HEK293 (cell line): ENCODE results near the gene SYDE2.

Source experiments
- CTCF ChIA-PET: fragments of 350-600 bp; formaldehyde crosslinking; extraction: SDS; loops from one replicate; lab custom pipeline; 2021; ENCODE audit warnings: antibody characterized with exemption; lab: Yijun Ruan, JAX
- POLR2A ChIA-PET: fragments of 300-600 bp; formaldehyde crosslinking; extraction: SDS; loops from one replicate; lab custom pipeline; 2020; ENCODE audit warnings: antibody characterized with exemption, inconsistent platforms; lab: Yijun Ruan, JAX
- H3K27ac ChIP-seq: fragments of 200-500 bp; sonication (Bioruptor generic); 2 replicates; pipeline ENCODE4 v1.5.1; 2014; ENCODE audit warnings: low read depth, low read length, control low read depth, inconsistent platforms; ENCODE audit errors: extremely low read depth
- H3K36me3 ChIP-seq, 2 experiments: fragments of 200-500 bp in 1 of 2; sonication (Bioruptor generic) in 1 of 2; 1 replicate in 1 of 2; 2 replicates in 1 of 2; pipeline ENCODE4 v1.5.1; 2014 to 2017; ENCODE audit warnings: inconsistent platforms in 2 of 2, low read length in 2 of 2; ENCODE audit not compliant: control insufficient read depth in 2 of 2, insufficient read depth in 1 of 2
- H3K4me1 ChIP-seq: fragments of 200-500 bp; sonication (Bioruptor generic); 2 replicates; pipeline ENCODE4 v1.5.1; 2014; ENCODE audit warnings: mild to moderate bottlenecking, low read length, inconsistent platforms; ENCODE audit not compliant: control insufficient read depth, insufficient read depth
- H3K4me3 ChIP-seq: 2 replicates; pipeline ENCODE4 v1.5.1; 2011; ENCODE audit warnings: low read depth, mild to moderate bottlenecking, control low read depth, low read length, moderate library complexity
- H3K9me3 ChIP-seq: fragments of 200-500 bp; sonication (Bioruptor generic); 2 replicates; pipeline ENCODE4 v1.5.1; 2014; ENCODE audit warnings: low read depth, low read length, inconsistent platforms; ENCODE audit not compliant: control insufficient read depth, insufficient read depth
- FEZF1 ChIP-seq: fragments of 450-650 bp; formaldehyde crosslinking; IDR thresholded peaks from 2 replicates; pipeline ENCODE4 v1.5.1; 2016; ENCODE audit warnings: missing biosample characterization, missing genetic modification characterization
- GLIS1 ChIP-seq: fragments of 450-650 bp; formaldehyde crosslinking; IDR thresholded peaks from 2 replicates; pipeline ENCODE4 v1.5.1; 2016; ENCODE audit warnings: missing biosample characterization, missing genetic modification characterization
- GLIS2 ChIP-seq: fragments of 450-650 bp; formaldehyde crosslinking; IDR thresholded peaks from 2 replicates; pipeline ENCODE4 v1.5.1; 2016; ENCODE audit warnings: missing biosample characterization, missing genetic modification characterization
- KLF16 ChIP-seq: fragments of 450-650 bp; formaldehyde crosslinking; IDR thresholded peaks from 2 replicates; pipeline ENCODE4 v1.5.1; 2017; ENCODE audit warnings: missing biosample characterization, missing genetic modification characterization
- RBAK ChIP-seq: fragments of 450-650 bp; formaldehyde crosslinking; IDR thresholded peaks from 2 replicates; pipeline ENCODE4 v1.5.1; 2016; ENCODE audit warnings: missing biosample characterization, missing genetic modification characterization
- SCRT2 ChIP-seq: fragments of 450-650 bp; formaldehyde crosslinking; IDR thresholded peaks from 2 replicates; pipeline ENCODE4 v1.5.1; 2016; ENCODE audit warnings: missing biosample characterization, missing genetic modification characterization
- TCF7L2 ChIP-seq: IDR thresholded peaks from 2 replicates; pipeline ENCODE4 v1.6.1; 2011; ENCODE audit warnings: low read depth, mild to moderate bottlenecking, inconsistent platforms, low read length, moderate library complexity, borderline replicate concordance
- TRIM28 ChIP-seq: IDR thresholded peaks from 2 replicates; pipeline ENCODE4 v1.6.1; 2011; ENCODE audit warnings: low read length, control low read depth, borderline replicate concordance
- YY2 ChIP-seq: fragments of 450-650 bp; formaldehyde crosslinking; IDR thresholded peaks from 2 replicates; pipeline ENCODE4 v1.5.1; 2016; ENCODE audit warnings: missing biosample characterization, missing genetic modification characterization
- ZBTB20 ChIP-seq: fragments of 450-650 bp; formaldehyde crosslinking; IDR thresholded peaks from 2 replicates; pipeline ENCODE4 v1.5.1; 2016; ENCODE audit warnings: missing biosample characterization, missing genetic modification characterization
- ZBTB48 ChIP-seq: fragments of 450-650 bp; formaldehyde crosslinking; IDR thresholded peaks from 2 replicates; pipeline ENCODE4 v1.5.1; 2016; ENCODE audit warnings: missing biosample characterization, missing genetic modification characterization
- ZEB2 ChIP-seq: fragments of 450-650 bp; formaldehyde crosslinking; IDR thresholded peaks from 2 replicates; pipeline ENCODE4 v1.5.1; 2016; ENCODE audit warnings: missing biosample characterization, missing genetic modification characterization
- ZNF132 ChIP-seq: fragments of 450-650 bp; formaldehyde crosslinking; IDR thresholded peaks from 2 replicates; pipeline ENCODE4 v1.5.1; 2017; ENCODE audit warnings: missing biosample characterization, missing genetic modification characterization, borderline replicate concordance
- ZNF157 ChIP-seq: fragments of 450-650 bp; formaldehyde crosslinking; IDR thresholded peaks from 2 replicates; pipeline ENCODE4 v1.5.1; 2016; ENCODE audit warnings: missing biosample characterization, missing genetic modification characterization
- ZNF175 ChIP-seq: fragments of 450-650 bp; formaldehyde crosslinking; IDR thresholded peaks from 2 replicates; pipeline ENCODE4 v1.5.1; 2016; ENCODE audit warnings: missing biosample characterization, missing genetic modification characterization
- ZNF211 ChIP-seq: fragments of 450-650 bp; formaldehyde crosslinking; IDR thresholded peaks from 2 replicates; pipeline ENCODE4 v1.5.1; 2016; ENCODE audit warnings: low read depth, missing biosample characterization, missing genetic modification characterization
- ZNF214 ChIP-seq: fragments of 450-650 bp; formaldehyde crosslinking; IDR thresholded peaks from 2 replicates; pipeline ENCODE4 v1.5.1; 2017; ENCODE audit warnings: missing biosample characterization, mild to moderate bottlenecking, missing genetic modification characterization, borderline replicate concordance
- ZNF266 ChIP-seq: fragments of 450-650 bp; formaldehyde crosslinking; IDR thresholded peaks from 2 replicates; pipeline ENCODE4 v1.5.1; 2016; ENCODE audit warnings: missing biosample characterization, missing genetic modification characterization, low read depth
- ZNF341 ChIP-seq: fragments of 450-650 bp; formaldehyde crosslinking; IDR thresholded peaks from 2 replicates; pipeline ENCODE4; 2016; ENCODE audit warnings: low read depth, missing biosample characterization, missing genetic modification characterization
- ZNF350 ChIP-seq: fragments of 450-650 bp; formaldehyde crosslinking; IDR thresholded peaks from 2 replicates; pipeline ENCODE4 v1.5.0; 2017; ENCODE audit warnings: missing biosample characterization, mild to moderate bottlenecking, missing genetic modification characterization
- ZNF37A ChIP-seq: fragments of 450-650 bp; IDR thresholded peaks from 2 replicates; pipeline ENCODE4 v1.5.1; 2018; ENCODE audit warnings: missing biosample characterization, missing genetic modification characterization
- ZNF398 ChIP-seq: fragments of 450-650 bp; formaldehyde crosslinking; IDR thresholded peaks from 2 replicates; pipeline ENCODE4 v1.5.1; 2017; ENCODE audit warnings: missing biosample characterization, missing genetic modification characterization
- ZNF501 ChIP-seq: fragments of 450-650 bp; formaldehyde crosslinking; IDR thresholded peaks from 2 replicates; pipeline ENCODE4 v1.5.1; 2016; ENCODE audit warnings: missing biosample characterization, missing genetic modification characterization
- ZNF544 ChIP-seq: fragments of 450-650 bp; formaldehyde crosslinking; IDR thresholded peaks from 2 replicates; pipeline ENCODE4 v1.5.0; 2017; ENCODE audit warnings: missing biosample characterization, missing genetic modification characterization
- ZNF585B ChIP-seq: fragments of 450-650 bp; formaldehyde crosslinking; IDR thresholded peaks from 2 replicates; pipeline ENCODE4 v1.5.1; 2016; ENCODE audit warnings: missing biosample characterization, missing genetic modification characterization
- ZNF623 ChIP-seq: fragments of 450-650 bp; formaldehyde crosslinking; IDR thresholded peaks from 2 replicates; pipeline ENCODE4 v1.5.1; 2016; ENCODE audit warnings: missing biosample characterization, missing genetic modification characterization
- ZNF624 ChIP-seq: fragments of 450-650 bp; formaldehyde crosslinking; IDR thresholded peaks from 2 replicates; pipeline ENCODE4 v1.5.1; 2017; ENCODE audit warnings: missing biosample characterization, missing genetic modification characterization
- ZNF629 ChIP-seq: fragments of 450-650 bp; formaldehyde crosslinking; IDR thresholded peaks from 2 replicates; pipeline ENCODE4 v1.5.1; 2017; ENCODE audit warnings: missing biosample characterization, missing genetic modification characterization
- ZNF664 ChIP-seq: fragments of 450-650 bp; formaldehyde crosslinking; IDR thresholded peaks from 2 replicates; pipeline ENCODE4 v1.5.1; 2016; ENCODE audit warnings: missing biosample characterization, missing genetic modification characterization
- ZNF837 ChIP-seq: fragments of 450-650 bp; formaldehyde crosslinking; IDR thresholded peaks from 2 replicates; pipeline ENCODE4 v1.5.1; 2016; ENCODE audit warnings: missing biosample characterization, missing genetic modification characterization
- ZSCAN23 ChIP-seq: fragments of 450-650 bp; formaldehyde crosslinking; IDR thresholded peaks from 2 replicates; pipeline ENCODE4 v1.5.1; 2016; ENCODE audit warnings: missing biosample characterization, missing genetic modification characterization
- ZXDB ChIP-seq: fragments of 450-650 bp; formaldehyde crosslinking; IDR thresholded peaks from 2 replicates; pipeline ENCODE4 v1.5.1; 2016; ENCODE audit warnings: missing biosample characterization, missing genetic modification characterization
- TF ChIP-seq, protein P1 (sequence below): fragments of 450-650 bp; formaldehyde crosslinking; conservative IDR thresholded peaks from 2 replicates; pipeline ENCODE4 v1.5.1; 2016; ENCODE audit warnings: low read depth, missing biosample characterization, missing genetic modification characterization
- TF ChIP-seq, protein P2 (sequence below): IDR thresholded peaks from 2 replicates; pipeline ENCODE4 v1.6.1; 2011; ENCODE audit warnings: mild to moderate bottlenecking, low read depth, low read length, borderline replicate concordance

SYDE2 gene

GRCh38 chr1:85116856-85117255 lies 84.0 kb downstream of the SYDE2 start:
- Histone ChIP-seq H3K36me3 (peaks cover 0 to 6% of the 10 kb centered on the region in 2 experiments; a peak in 1 of 3 replicates), H3K9me3 (no peaks in the 10 kb centered on the region), H3K4me1 (no peaks in the 10 kb centered on the region), H3K4me3 (no peak overlapping the region), H3K27ac (no peak overlapping the region)
- ChIA-PET CTCF (interaction anchor here (0.6 to 0.7 kb wide), 2 partner anchors 8 to 248 kb away, joined by 3 read pairs; no protein-coding TSS in a partner anchor), POLR2A (no interaction called here)
- no peak for TF ChIP-seq ZNF211 (tag by site-specific recombination)
- TF ChIP-seq ZNF341 (tag by site-specific recombination) = no peak
- TF ChIP-seq ZNF623 (tag by site-specific recombination) = no peak
- TF ChIP-seq ZNF37A = no peak
- TF ChIP-seq, protein P1, sequence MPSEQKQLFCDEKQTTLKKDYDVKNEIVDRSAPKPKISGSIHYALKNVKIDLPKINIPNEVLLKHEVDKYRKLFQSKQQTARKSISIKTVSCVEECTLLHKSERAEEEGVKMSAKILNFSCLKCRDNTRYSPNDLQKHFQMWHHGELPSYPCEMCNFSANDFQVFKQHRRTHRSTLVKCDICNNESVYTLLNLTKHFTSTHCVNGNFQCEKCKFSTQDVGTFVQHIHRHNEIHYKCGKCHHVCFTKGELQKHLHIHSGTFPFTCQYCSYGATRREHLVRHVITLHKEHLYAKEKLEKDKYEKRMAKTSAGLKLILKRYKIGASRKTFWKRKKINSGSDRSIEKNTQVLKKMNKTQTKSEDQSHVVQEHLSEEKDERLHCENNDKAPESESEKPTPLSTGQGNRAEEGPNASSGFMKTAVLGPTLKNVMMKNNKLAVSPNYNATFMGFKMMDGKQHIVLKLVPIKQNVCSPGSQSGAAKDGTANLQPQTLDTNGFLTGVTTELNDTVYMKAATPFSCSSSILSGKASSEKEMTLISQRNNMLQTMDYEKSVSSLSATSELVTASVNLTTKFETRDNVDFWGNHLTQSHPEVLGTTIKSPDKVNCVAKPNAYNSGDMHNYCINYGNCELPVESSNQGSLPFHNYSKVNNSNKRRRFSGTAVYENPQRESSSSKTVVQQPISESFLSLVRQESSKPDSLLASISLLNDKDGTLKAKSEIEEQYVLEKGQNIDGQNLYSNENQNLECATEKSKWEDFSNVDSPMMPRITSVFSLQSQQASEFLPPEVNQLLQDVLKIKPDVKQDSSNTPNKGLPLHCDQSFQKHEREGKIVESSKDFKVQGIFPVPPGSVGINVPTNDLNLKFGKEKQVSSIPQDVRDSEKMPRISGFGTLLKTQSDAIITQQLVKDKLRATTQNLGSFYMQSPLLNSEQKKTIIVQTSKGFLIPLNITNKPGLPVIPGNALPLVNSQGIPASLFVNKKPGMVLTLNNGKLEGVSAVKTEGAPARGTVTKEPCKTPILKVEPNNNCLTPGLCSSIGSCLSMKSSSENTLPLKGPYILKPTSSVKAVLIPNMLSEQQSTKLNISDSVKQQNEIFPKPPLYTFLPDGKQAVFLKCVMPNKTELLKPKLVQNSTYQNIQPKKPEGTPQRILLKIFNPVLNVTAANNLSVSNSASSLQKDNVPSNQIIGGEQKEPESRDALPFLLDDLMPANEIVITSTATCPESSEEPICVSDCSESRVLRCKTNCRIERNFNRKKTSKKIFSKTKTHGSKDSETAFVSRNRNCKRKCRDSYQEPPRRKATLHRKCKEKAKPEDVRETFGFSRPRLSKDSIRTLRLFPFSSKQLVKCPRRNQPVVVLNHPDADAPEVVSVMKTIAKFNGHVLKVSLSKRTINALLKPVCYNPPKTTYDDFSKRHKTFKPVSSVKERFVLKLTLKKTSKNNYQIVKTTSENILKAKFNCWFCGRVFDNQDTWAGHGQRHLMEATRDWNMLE = no peak
- TF ChIP-seq, protein P2, sequence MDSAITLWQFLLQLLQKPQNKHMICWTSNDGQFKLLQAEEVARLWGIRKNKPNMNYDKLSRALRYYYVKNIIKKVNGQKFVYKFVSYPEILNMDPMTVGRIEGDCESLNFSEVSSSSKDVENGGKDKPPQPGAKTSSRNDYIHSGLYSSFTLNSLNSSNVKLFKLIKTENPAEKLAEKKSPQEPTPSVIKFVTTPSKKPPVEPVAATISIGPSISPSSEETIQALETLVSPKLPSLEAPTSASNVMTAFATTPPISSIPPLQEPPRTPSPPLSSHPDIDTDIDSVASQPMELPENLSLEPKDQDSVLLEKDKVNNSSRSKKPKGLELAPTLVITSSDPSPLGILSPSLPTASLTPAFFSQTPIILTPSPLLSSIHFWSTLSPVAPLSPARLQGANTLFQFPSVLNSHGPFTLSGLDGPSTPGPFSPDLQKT = no peak
- TF ChIP-seq TCF7L2 = no peak
- no peak for TF ChIP-seq ZNF664 (tag by site-specific recombination)
- no peak for TF ChIP-seq ZSCAN23
- no peak for TF ChIP-seq ZEB2
- no peak for TF ChIP-seq TRIM28
- no peak for TF ChIP-seq ZNF544 (tag by site-specific recombination)
- no peak for TF ChIP-seq ZNF350 (tag by site-specific recombination)
- TF ChIP-seq ZBTB48 (tag by site-specific recombination) = no peak
- no peak for TF ChIP-seq ZBTB20 (tag by site-specific recombination)
- TF ChIP-seq YY2 (tag by site-specific recombination) = no peak
- TF ChIP-seq ZNF624 = no peak
- no peak for TF ChIP-seq KLF16 (tag by site-specific recombination)
- TF ChIP-seq RBAK = no peak

DNA sequence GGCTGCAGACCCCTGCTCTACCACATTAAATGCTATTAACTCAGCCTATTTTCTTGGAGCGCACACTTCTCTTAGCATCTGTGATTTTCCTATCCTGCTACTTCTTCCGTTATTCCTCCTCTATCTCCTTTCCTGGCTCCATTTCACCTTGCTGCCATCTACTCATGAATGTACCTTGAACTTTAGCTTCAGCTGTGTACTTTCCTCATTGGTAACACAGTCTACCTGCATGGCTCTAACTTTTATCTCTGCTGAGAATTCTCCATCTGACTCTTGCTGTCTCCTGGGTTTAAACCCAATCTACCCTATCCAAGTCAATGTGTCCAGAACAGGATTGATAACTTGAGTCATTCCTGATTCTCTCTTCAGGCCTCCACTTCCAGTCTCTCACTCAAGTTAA lies 84.9 kb downstream of the SYDE2 start:
- H3K4me1 ChIP-seq = no peaks in the 10 kb centered on the region
- ChIA-PET POLR2A (no interaction called here), CTCF (no interaction called here)
- H3K36me3 ChIP-seq = peaks cover 0 to 6% of the 10 kb centered on the region in 2 experiments; a peak in 1 of 3 replicates
- no peak overlapping the region for H3K4me3 ChIP-seq
- H3K27ac ChIP-seq = no peak overlapping the region
- no peaks in the 10 kb centered on the region for H3K9me3 ChIP-seq
- TF ChIP-seq ZNF157 (tag by site-specific recombination) = no peak
- TF ChIP-seq ZNF175 (tag by site-specific recombination) = no peak
- TF ChIP-seq ZNF624 = no peak
- no peak for TF ChIP-seq FEZF1 (tag by site-specific recombination)
- TF ChIP-seq ZNF266 = no peak
- TF ChIP-seq ZNF350 (tag by site-specific recombination) = no peak
- no peak for TF ChIP-seq ZNF501 (tag by site-specific recombination)
- no peak for TF ChIP-seq GLIS1 (tag by site-specific recombination)
- TF ChIP-seq SCRT2 (tag by site-specific recombination) = no peak
- TF ChIP-seq ZNF214 (tag by site-specific recombination) = no peak
- no peak for TF ChIP-seq ZNF629
- TF ChIP-seq ZNF132 (tag by site-specific recombination) = no peak
- TF ChIP-seq ZNF398 (tag by site-specific recombination) = no peak
- no peak for TF ChIP-seq ZNF585B
- no peak for TF ChIP-seq ZXDB (tag by site-specific recombination)
- no peak for TF ChIP-seq ZNF837 (tag by site-specific recombination)
- no peak for TF ChIP-seq GLIS2 (tag by site-specific recombination)
